HepG2 (cell line): ENCODE measurements around the gene IL22RA1. TPM values are rescaled to one million over a fixed set of nuclear protein-coding genes. Genes with fewer than 3 reads are reported as not detected.
A peak's percentile ranks its signal among the peaks of the same experiment; 100 is the strongest.

Source experiments
- ATAD3A ChIP-seq: sonication (generic); formaldehyde crosslinking; IDR thresholded peaks from 2 replicates; pipeline ENCODE4 v1.4.0; 2020; ENCODE audit warnings: missing genetic modification reagents
- HNRNPH1 ChIP-seq: fragments of 200-400 bp; formaldehyde crosslinking; optimal IDR thresholded peaks from 2 replicates; pipeline ENCODE3; 2017; ENCODE audit warnings: mild to moderate bottlenecking, low read depth, low read length
- KLF6 ChIP-seq: IDR thresholded peaks from 2 replicates; pipeline ENCODE4 v1.8.0; 2016; ENCODE audit warnings: missing biosample characterization, missing genetic modification reagents
- POLR2AphosphoS5 ChIP-seq: IDR thresholded peaks from 2 replicates; pipeline ENCODE4 v1.6.1; 2012; ENCODE audit warnings: low read depth, low read length
- RAD21 ChIP-seq: fragments of 450-650 bp; formaldehyde crosslinking; IDR thresholded peaks from 2 replicates; pipeline ENCODE4 v1.5.0; 2020; ENCODE audit warnings: mild to moderate bottlenecking
- SMC3 ChIP-seq: IDR thresholded peaks from 2 replicates; pipeline ENCODE4 v1.6.1; 2011; ENCODE audit warnings: low read length, improper control_type of control experiment
- SNRNP70 ChIP-seq: fragments of 200-400 bp; formaldehyde crosslinking; IDR thresholded peaks from 2 replicates; pipeline ENCODE4 v1.6.1; 2017; ENCODE audit warnings: mild to moderate bottlenecking, low read depth, low read length, moderate library complexity
- TAF1 ChIP-seq: sonication (generic); formaldehyde crosslinking; IDR thresholded peaks from 2 replicates; pipeline ENCODE4 v1.4.0; 2020; ENCODE audit warnings: missing genetic modification reagents
- THAP11 ChIP-seq: IDR thresholded peaks from 2 replicates; pipeline ENCODE4 v1.6.1; 2016; ENCODE audit warnings: missing biosample characterization, missing genetic modification reagents
- ZNF260 ChIP-seq: sonication (generic); formaldehyde crosslinking; IDR thresholded peaks from 2 replicates; pipeline ENCODE4 v1.4.0; 2020; ENCODE audit warnings: missing genetic modification reagents, low read depth, mild to moderate bottlenecking, borderline replicate concordance
- ZNF484 ChIP-seq: sonication (generic); formaldehyde crosslinking; IDR thresholded peaks from 2 replicates; pipeline ENCODE4 v1.5.1; 2020; ENCODE audit warnings: mild to moderate bottlenecking, low read depth, missing genetic modification reagents, borderline replicate concordance
- ZNF543 ChIP-seq: sonication (generic); formaldehyde crosslinking; IDR thresholded peaks from 2 replicates; pipeline ENCODE4 v1.4.0; 2020; ENCODE audit warnings: mild to moderate bottlenecking, missing genetic modification reagents
- ZNF709 ChIP-seq: sonication (generic); formaldehyde crosslinking; IDR thresholded peaks from 2 replicates; pipeline ENCODE4 v1.5.0; 2020; ENCODE audit warnings: mild to moderate bottlenecking, missing genetic modification reagents
- polyA plus RNA-seq, 8 experiments: library from polyadenylated mRNA; depleted of rRNA in 3 of 8; stranded (reverse) in 7 of 8; unstranded in 1 of 8; fragments of >200 nt; fragmentation: Illumina TruSeq in 4 of 8; extraction: Trizol in 4 of 8; gene quantifications; 2 replicates each; pipeline versions ENCODE4 v1.2.1 to v1.2.3, GENCODE V29; 2011 to 2016; ENCODE audit warnings: low read depth in 4 of 8, missing spikeins in 1 of 8, mixed read lengths in 1 of 8; ENCODE audit not compliant: insufficient read depth in 1 of 8
- total RNA-seq, 5 experiments: library from RNA; depleted of rRNA; stranded (reverse); fragments of >200 nt; fragmentation: Illumina TruSeq; extraction: Trizol; gene quantifications; 2 replicates each; pipeline ENCODE4 v1.2.3, GENCODE V29; 2016; ENCODE audit warnings: low read depth in 1 of 5
- TF ChIP-seq, protein P1 (sequence below): sonication (generic); formaldehyde crosslinking; IDR thresholded peaks from 2 replicates; pipeline ENCODE4 v1.4.0; 2020; ENCODE audit warnings: missing genetic modification reagents, mild to moderate bottlenecking, borderline replicate concordance
- TF ChIP-seq, protein P2 (sequence below): IDR thresholded peaks from 2 replicates; pipeline ENCODE4 v1.6.1; 2016; ENCODE audit warnings: mild to moderate bottlenecking
- TF ChIP-seq, protein P3 (sequence below): sonication (generic); formaldehyde crosslinking; IDR thresholded peaks from 2 replicates; pipeline ENCODE4 v1.4.0; 2020; ENCODE audit warnings: missing genetic modification reagents
- TF ChIP-seq, protein P4 (sequence below): sonication (generic); formaldehyde crosslinking; IDR thresholded peaks from 2 replicates; pipeline ENCODE4 v1.9.0; 2021; ENCODE audit warnings: mild to moderate bottlenecking, missing genetic modification reagents

Gene IL22RA1
- total and polyA plus RNA-seq, 2 of the 13 experiments (the other 11 are each of a cell fraction or from before 2014, with no cell fraction given): 4.4 to 10.2 TPM

DNA sequence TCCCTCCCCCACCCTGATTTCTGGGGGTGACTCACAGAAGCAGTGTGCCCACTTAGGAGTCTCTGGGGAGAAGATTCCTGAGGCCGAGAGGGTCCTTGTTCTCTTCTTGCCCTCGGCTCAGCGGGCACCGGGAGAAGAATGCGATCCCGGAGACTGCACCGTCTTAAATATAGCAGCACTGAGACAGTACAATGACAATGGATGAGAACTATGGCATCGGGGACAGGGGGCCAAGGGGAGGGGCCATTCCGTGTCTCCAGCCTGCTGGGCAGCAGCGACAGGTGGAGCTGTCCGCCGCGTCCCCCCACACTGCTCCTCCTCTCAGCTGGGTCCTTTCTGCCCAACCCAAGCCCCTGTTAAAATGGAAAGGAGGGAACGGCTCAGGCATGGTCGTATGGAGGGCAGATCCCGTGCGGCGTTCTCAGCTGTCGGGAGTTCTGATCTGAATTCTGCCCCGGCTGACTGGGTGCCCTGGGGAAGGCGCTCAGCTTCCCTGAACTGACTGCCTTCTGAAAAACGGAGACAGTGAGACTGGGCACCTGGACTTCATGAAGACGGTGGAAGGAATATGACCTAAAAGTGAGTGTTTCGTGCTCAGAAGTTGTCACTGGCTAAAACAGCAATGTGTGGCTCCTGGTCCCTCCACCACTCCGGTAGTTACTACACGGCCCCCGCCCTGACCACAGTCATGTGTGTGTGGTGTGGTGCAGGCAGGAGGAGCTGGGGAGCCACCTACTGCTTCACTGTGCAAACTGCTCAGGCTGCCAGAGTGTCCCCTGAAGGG, 30.8 kb downstream of the IL22RA1 start, which contains the start of gene MYOM3 (continued):
- TF ChIP-seq SNRNP70 (no peak), ZNF543 (CRISPR knock-in tag) (no peak), SMC3 (peak; percentile 68), RAD21 (CRISPR knock-in tag) (peak; percentile 80), ZNF484 (CRISPR knock-in tag) (no peak), TAF1 (no peak), KLF6 (CRISPR knock-in tag) (0 out of 2 replicates have a peak, but pooled peaks have one; percentile 35), ATAD3A (CRISPR knock-in tag) (no peak), ZNF709 (no peak), ZNF260 (CRISPR knock-in tag) (no peak), HNRNPH1 (no peak), POLR2AphosphoS5 (no peak), THAP11 (CRISPR knock-in tag) (no peak)
- TF ChIP-seq, protein P1, sequence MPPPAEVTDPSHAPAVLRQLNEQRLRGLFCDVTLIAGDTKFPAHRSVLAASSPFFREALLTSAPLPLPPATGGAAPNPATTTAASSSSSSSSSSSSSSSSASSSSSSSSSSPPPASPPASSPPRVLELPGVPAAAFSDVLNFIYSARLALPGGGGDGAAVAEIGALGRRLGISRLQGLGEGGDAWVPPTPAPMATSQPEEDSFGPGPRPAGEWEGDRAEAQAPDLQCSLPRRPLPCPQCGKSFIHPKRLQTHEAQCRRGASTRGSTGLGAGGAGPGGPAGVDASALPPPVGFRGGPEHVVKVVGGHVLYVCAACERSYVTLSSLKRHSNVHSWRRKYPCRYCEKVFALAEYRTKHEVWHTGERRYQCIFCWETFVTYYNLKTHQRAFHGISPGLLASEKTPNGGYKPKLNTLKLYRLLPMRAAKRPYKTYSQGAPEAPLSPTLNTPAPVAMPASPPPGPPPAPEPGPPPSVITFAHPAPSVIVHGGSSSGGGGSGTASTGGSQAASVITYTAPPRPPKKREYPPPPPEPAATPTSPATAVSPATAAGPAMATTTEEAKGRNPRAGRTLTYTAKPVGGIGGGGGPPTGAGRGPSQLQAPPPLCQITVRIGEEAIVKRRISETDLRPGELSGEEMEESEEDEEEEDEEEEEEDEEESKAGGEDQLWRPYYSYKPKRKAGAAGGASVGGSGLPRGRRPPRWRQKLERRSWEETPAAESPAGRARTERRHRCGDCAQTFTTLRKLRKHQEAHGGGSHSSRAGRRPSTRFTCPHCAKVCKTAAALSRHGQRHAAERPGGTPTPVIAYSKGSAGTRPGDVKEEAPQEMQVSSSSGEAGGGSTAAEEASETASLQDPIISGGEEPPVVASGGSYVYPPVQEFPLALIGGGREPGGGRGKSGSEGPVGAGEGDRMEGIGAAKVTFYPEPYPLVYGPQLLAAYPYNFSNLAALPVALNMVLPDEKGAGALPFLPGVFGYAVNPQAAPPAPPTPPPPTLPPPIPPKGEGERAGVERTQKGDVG (CRISPR knock-in tag): no peak
- TF ChIP-seq, protein P2, sequence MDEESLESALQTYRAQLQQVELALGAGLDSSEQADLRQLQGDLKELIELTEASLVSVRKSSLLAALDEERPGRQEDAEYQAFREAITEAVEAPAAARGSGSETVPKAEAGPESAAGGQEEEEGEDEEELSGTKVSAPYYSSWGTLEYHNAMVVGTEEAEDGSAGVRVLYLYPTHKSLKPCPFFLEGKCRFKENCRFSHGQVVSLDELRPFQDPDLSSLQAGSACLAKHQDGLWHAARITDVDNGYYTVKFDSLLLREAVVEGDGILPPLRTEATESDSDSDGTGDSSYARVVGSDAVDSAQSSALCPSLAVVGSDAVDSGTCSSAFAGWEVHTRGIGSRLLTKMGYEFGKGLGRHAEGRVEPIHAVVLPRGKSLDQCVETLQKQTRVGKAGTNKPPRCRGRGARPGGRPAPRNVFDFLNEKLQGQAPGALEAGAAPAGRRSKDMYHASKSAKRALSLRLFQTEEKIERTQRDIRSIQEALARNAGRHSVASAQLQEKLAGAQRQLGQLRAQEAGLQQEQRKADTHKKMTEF (CRISPR knock-in tag): no peak
- TF ChIP-seq, protein P3, sequence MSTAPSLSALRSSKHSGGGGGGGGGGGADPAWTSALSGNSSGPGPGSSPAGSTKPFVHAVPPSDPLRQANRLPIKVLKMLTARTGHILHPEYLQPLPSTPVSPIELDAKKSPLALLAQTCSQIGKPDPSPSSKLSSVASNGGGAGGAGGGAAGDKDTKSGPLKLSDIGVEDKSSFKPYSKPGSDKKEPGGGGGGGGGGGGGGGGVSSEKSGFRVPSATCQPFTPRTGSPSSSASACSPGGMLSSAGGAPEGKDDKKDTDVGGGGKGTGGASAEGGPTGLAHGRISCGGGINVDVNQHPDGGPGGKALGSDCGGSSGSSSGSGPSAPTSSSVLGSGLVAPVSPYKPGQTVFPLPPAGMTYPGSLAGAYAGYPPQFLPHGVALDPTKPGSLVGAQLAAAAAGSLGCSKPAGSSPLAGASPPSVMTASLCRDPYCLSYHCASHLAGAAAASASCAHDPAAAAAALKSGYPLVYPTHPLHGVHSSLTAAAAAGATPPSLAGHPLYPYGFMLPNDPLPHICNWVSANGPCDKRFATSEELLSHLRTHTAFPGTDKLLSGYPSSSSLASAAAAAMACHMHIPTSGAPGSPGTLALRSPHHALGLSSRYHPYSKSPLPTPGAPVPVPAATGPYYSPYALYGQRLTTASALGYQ (CRISPR knock-in tag): no peak
- TF ChIP-seq, protein P4, sequence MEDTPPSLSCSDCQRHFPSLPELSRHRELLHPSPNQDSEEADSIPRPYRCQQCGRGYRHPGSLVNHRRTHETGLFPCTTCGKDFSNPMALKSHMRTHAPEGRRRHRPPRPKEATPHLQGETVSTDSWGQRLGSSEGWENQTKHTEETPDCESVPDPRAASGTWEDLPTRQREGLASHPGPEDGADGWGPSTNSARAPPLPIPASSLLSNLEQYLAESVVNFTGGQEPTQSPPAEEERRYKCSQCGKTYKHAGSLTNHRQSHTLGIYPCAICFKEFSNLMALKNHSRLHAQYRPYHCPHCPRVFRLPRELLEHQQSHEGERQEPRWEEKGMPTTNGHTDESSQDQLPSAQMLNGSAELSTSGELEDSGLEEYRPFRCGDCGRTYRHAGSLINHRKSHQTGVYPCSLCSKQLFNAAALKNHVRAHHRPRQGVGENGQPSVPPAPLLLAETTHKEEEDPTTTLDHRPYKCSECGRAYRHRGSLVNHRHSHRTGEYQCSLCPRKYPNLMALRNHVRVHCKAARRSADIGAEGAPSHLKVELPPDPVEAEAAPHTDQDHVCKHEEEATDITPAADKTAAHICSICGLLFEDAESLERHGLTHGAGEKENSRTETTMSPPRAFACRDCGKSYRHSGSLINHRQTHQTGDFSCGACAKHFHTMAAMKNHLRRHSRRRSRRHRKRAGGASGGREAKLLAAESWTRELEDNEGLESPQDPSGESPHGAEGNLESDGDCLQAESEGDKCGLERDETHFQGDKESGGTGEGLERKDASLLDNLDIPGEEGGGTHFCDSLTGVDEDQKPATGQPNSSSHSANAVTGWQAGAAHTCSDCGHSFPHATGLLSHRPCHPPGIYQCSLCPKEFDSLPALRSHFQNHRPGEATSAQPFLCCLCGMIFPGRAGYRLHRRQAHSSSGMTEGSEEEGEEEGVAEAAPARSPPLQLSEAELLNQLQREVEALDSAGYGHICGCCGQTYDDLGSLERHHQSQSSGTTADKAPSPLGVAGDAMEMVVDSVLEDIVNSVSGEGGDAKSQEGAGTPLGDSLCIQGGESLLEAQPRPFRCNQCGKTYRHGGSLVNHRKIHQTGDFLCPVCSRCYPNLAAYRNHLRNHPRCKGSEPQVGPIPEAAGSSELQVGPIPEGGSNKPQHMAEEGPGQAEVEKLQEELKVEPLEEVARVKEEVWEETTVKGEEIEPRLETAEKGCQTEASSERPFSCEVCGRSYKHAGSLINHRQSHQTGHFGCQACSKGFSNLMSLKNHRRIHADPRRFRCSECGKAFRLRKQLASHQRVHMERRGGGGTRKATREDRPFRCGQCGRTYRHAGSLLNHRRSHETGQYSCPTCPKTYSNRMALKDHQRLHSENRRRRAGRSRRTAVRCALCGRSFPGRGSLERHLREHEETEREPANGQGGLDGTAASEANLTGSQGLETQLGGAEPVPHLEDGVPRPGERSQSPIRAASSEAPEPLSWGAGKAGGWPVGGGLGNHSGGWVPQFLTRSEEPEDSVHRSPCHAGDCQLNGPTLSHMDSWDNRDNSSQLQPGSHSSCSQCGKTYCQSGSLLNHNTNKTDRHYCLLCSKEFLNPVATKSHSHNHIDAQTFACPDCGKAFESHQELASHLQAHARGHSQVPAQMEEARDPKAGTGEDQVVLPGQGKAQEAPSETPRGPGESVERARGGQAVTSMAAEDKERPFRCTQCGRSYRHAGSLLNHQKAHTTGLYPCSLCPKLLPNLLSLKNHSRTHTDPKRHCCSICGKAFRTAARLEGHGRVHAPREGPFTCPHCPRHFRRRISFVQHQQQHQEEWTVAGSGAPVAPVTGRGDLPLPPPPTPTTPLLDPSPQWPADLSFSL (CRISPR knock-in tag): peak; percentile 66
